SIG-M5 treated with dmso at 0.1 percent for 504 hours (cell line): Measurements from ENCODE around the gene GOSR2.
"Not testable (repeated sequence)": the region's sequence is repeated elsewhere in the genome, so short reads cannot be mapped to it uniquely, and the experiment has no call there.

Experiments
- DNase-seq: peaks from one replicate; lab custom pipeline; 2025; ENCODE audit not compliant: unreplicated experiment; lab: John Stamatoyannopoulos, UW

GOSR2 gene

DNA sequence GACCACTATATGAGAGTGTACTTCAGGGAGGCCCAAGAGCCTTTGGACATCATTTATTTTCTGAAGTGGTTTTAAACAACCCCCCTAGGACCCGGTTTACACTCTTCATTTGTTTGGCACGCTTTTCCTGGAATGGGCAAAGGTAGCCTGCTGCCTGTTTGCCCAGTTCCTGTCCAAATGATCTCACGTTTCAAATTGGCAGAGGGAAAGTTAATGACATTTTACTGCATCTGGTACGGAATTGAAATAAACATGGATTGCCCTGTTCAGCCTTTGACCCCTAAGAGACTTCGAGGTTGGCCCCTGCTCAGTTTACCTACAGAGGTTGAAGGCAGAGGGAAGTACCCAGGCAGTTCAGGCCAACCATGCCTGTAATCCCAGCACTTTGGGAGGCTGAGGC is 61.9 kb downstream of the GOSR2 start:
- DNase-seq, result no peak

GRCh38 chr17:46986366-46986765 is 63.4 kb downstream of the GOSR2 start:
- no peak for DNase-seq

GRCh38 chr17:46987927-46988326 is 65.0 kb downstream of the GOSR2 start:
- DNase-seq, result not testable (repeated sequence)

DNA sequence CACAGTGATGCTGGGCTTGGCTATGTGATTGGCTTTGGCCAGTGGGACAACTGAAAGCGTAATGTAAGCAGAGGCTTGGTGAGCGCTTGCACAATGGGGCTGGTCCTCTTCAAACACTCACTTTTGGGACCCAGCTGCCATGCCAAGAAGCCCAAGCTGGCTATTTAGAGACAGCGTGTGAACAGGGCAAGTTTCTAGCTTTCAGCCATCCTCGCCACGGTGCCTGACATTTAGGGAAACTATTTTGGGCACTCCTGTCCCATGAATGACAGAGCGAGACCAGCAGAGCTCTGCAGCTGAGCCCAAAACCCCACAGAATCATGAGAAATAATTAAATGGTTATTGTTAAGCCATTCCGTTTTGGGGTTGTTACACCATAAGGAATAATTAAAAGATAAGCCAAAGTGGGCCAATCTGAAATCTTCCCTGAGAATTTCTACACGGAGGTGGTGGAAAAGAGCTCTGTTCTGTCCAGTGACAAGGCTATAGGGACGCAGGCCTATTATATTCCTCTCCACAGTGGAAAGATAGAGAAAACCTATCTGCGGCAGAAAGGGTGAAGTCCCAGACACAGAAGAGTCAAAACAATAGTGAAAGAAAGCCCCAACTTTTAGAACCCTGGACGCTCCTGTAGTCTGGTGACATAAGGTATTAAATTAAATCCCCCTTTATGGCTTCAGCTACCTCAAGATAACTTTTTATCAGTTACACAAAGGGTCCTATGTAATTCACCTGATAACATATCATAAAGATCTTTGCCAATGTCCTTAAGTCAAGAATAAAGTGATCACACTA is 66.9 kb downstream of the GOSR2 start:
- no peak for DNase-seq

- no peak for DNase-seq
Measured at GRCh38 chr17:46991617-46992016, 68.7 kb downstream of the GOSR2 start.
